GM12891 (cell line): ENCODE data around the gene TRABD2B.

Source experiments
- DNase-seq: peaks from one replicate; pipeline ENCODE4 v3.0.0; 2011; ENCODE audit warnings: low spot score; ENCODE audit not compliant: insufficient read length
- FAIRE-seq: peaks from 2 replicates; lab custom pipeline; 2011; peaks lifted over from hg19 to GRCh38; lab: Jason Lieb, UNC
- PAX5 ChIP-seq: IDR thresholded peaks from 2 replicates; pipeline ENCODE4 v1.6.1; 2011; ENCODE audit warnings: low read length, moderate library complexity, mild to moderate bottlenecking; ENCODE audit not compliant: insufficient read depth, severe bottlenecking
- POLR2A ChIP-seq: IDR thresholded peaks from 2 replicates; pipeline ENCODE4 v1.6.1; 2011; ENCODE audit warnings: low read depth, low read length, control low read depth
- POLR2AphosphoS5 ChIP-seq: IDR thresholded peaks from 2 replicates; pipeline ENCODE4 v1.6.1; 2011; ENCODE audit warnings: low read depth, low read length, control low read depth
- POU2F2 ChIP-seq: IDR thresholded peaks from 2 replicates; pipeline ENCODE4 v1.6.1; 2011; ENCODE audit warnings: low read depth, mild to moderate bottlenecking, control low read depth, low read length, moderate library complexity
- SPI1 ChIP-seq: IDR thresholded peaks from 2 replicates; pipeline ENCODE4 v1.6.1; 2011; ENCODE audit warnings: low read depth, low read length, control low read depth
- TAF1 ChIP-seq: IDR thresholded peaks from 2 replicates; pipeline ENCODE4 v1.6.1; 2011; ENCODE audit warnings: low read depth, low read length, control low read depth

Gene TRABD2B

GRCh38 chr1:47917687-47918086, 79.5 kb downstream of the TRABD2B start:
- TF ChIP-seq POLR2AphosphoS5 (no peak), TAF1 (no peak), POLR2A (no peak), POU2F2 (no peak), PAX5 (no peak), SPI1 (no peak)
- no peak for DNase-seq
- no peak for FAIRE-seq

GRCh38 chr1:47915677-47916353, 81.4 kb downstream of the TRABD2B start:
- no peak for DNase-seq
- TF ChIP-seq TAF1 (no peak), POU2F2 (no peak), POLR2AphosphoS5 (no peak), SPI1 (no peak), POLR2A (no peak), PAX5 (no peak)
- no peak for FAIRE-seq

- no peak for FAIRE-seq
These were observed 82.1 kb downstream of the TRABD2B start for GRCh38 chr1:47914952-47915676.

GRCh38 chr1:47914218-47914938, 82.8 kb downstream of the TRABD2B start:
- DNase-seq (no peak), FAIRE-seq (no peak)
- TF ChIP-seq POLR2AphosphoS5 (no peak), PAX5 (no peak), SPI1 (no peak), POU2F2 (no peak), TAF1 (no peak)

More at GRCh38 chr1:47914952-47915676, 82.1 kb downstream of the TRABD2B start:
- DNase-seq, result no peak
- TF ChIP-seq POLR2A (no peak), POLR2AphosphoS5 (no peak), PAX5 (no peak), POU2F2 (no peak), TAF1 (no peak)

GRCh38 chr1:47913225-47913823, 83.9 kb downstream of the TRABD2B start:
- DNase-seq, result no peak
- no peak for FAIRE-seq
- TF ChIP-seq POU2F2 (no peak), POLR2AphosphoS5 (no peak), SPI1 (no peak), TAF1 (no peak)

- DNase-seq (no peak), FAIRE-seq (no peak)
- TF ChIP-seq POU2F2 (no peak), POLR2AphosphoS5 (no peak), TAF1 (no peak), SPI1 (no peak), POLR2A (no peak)
These were observed 84.4 kb downstream of the TRABD2B start for GRCh38 chr1:47912756-47913155.

GRCh38 chr1:47911892-47912291, 85.3 kb downstream of the TRABD2B start:
- DNase-seq (no peak), FAIRE-seq (no peak)
- TF ChIP-seq SPI1 (no peak), POU2F2 (no peak), POLR2A (no peak), POLR2AphosphoS5 (no peak), TAF1 (no peak), PAX5 (no peak)

- TF ChIP-seq POLR2AphosphoS5 (no peak), SPI1 (no peak), POLR2A (no peak), TAF1 (no peak), POU2F2 (no peak), PAX5 (no peak)
- no peak for FAIRE-seq
- no peak for DNase-seq
These were observed 85.8 kb downstream of the TRABD2B start for GRCh38 chr1:47911424-47911823.

GRCh38 chr1:47908258-47908657, 88.9 kb downstream of the TRABD2B start:
- no peak for DNase-seq
- TF ChIP-seq PAX5 (no peak), POLR2AphosphoS5 (no peak), POU2F2 (no peak), SPI1 (no peak), POLR2A (no peak), TAF1 (no peak)
- no peak for FAIRE-seq

- FAIRE-seq (no peak), DNase-seq (no peak)
- no peak for TF ChIP-seq TAF1
- TF ChIP-seq PAX5, result no peak
- no peak for TF ChIP-seq SPI1
- no peak for TF ChIP-seq POU2F2
- no peak for TF ChIP-seq POLR2AphosphoS5
- TF ChIP-seq POLR2A, result no peak
These were observed 90.0 kb downstream of the TRABD2B start for GRCh38 chr1:47907177-47907528.
